Neural progenitor cell (in vitro differentiated cells): ENCODE measurements around the gene TEX2. TPM values are rescaled to one million over a fixed set of nuclear protein-coding genes. Genes with fewer than 3 reads are reported as not detected.

Source experiments
- DNase-seq: peaks from one replicate; pipeline ENCODE4 v3.0.0-alpha.2; 2016; ENCODE audit warnings: low spot score
- H2AFZ ChIP-seq: fragments of 200-600 bp; sonication (generic); replicated peaks from 2 replicates; pipeline ENCODE4 v1.6.1; 2016; ENCODE audit warnings: antibody characterized with exemption
- H3F3A ChIP-seq: fragments of 200-600 bp; sonication (generic); 2 replicates; pipeline ENCODE4 v1.6.1; 2016; ENCODE audit warnings: antibody characterized with exemption, low read depth
- H3K27ac ChIP-seq: fragments of 200-600 bp; sonication (generic); 2 replicates; pipeline ENCODE4 v1.5.1; 2016; ENCODE audit warnings: mild to moderate bottlenecking
- H3K27me3 ChIP-seq: fragments of 200-600 bp; sonication (generic); 2 replicates; pipeline ENCODE4 v1.6.1; 2016; ENCODE audit warnings: mild to moderate bottlenecking, moderate library complexity
- H3K36me3 ChIP-seq: fragments of 200-600 bp; sonication (generic); 2 replicates; pipeline ENCODE4 v1.5.1; 2016
- H3K4me1 ChIP-seq: fragments of 200-600 bp; sonication (generic); 2 replicates; pipeline ENCODE4 v1.6.1; 2016; ENCODE audit warnings: mixed run types
- H3K4me2 ChIP-seq: fragments of 200-600 bp; sonication (generic); 2 replicates; pipeline ENCODE4 v1.6.1; 2016
- H3K4me3 ChIP-seq: fragments of 200-600 bp; sonication (generic); 2 replicates; pipeline ENCODE4 v1.5.1; 2016
- H3K79me2 ChIP-seq: fragments of 200-600 bp; sonication (generic); 2 replicates; pipeline ENCODE4 v1.6.1; 2016; ENCODE audit warnings: low read depth
- H3K9ac ChIP-seq: fragments of 200-600 bp; sonication (generic); 2 replicates; pipeline ENCODE4 v1.6.1; 2016
- H3K9me3 ChIP-seq: fragments of 200-600 bp; sonication (generic); 2 replicates; pipeline ENCODE4 v1.5.1; 2016; ENCODE audit warnings: low read depth
- H4K20me1 ChIP-seq: fragments of 200-600 bp; sonication (generic); 2 replicates; pipeline ENCODE4 v1.6.1; 2016; ENCODE audit warnings: low read depth
- H3K27ac Mint-ChIP-seq: 3 replicates; pipeline ENCODE4 v1.8.0; 2021; ENCODE audit warnings: mixed read lengths
- H3K27me3 Mint-ChIP-seq: 2 replicates; pipeline ENCODE4 v1.8.0; 2022; ENCODE audit warnings: low read depth, mild to moderate bottlenecking, inconsistent platforms, moderate library complexity, mixed read lengths; ENCODE audit not compliant: insufficient read depth
- H3K36me3 Mint-ChIP-seq: 3 replicates; pipeline ENCODE4 v1.8.0; 2021; ENCODE audit warnings: mixed read lengths
- H3K4me1 Mint-ChIP-seq: 3 replicates; pipeline ENCODE4 v1.8.0; 2021; ENCODE audit warnings: mixed read lengths
- H3K4me3 Mint-ChIP-seq: 3 replicates; pipeline ENCODE4 v1.8.0; 2021; ENCODE audit warnings: mild to moderate bottlenecking, moderate library complexity, mixed read lengths
- H3K9me3 Mint-ChIP-seq: 3 replicates; pipeline ENCODE4 v1.8.0; 2020; ENCODE audit warnings: mixed read lengths
- CTCF ChIP-seq: fragments of 200-600 bp; sonication (generic); IDR thresholded peaks from 2 replicates; pipeline ENCODE4 v1.5.1; 2017; ENCODE audit warnings: antibody characterized with exemption, mild to moderate bottlenecking
- EZH2 ChIP-seq: fragments of 200-600 bp; sonication (generic); IDR thresholded peaks from 2 replicates; pipeline ENCODE4 v1.6.1; 2017; ENCODE audit warnings: antibody characterized with exemption, mild to moderate bottlenecking, moderate library complexity
- EZH2phosphoT487 ChIP-seq: fragments of 200-600 bp; sonication (generic); IDR thresholded peaks from 2 replicates; pipeline ENCODE4 v1.6.1; 2017; ENCODE audit warnings: antibody characterized with exemption
- total RNA-seq: library from RNA; depleted of rRNA; stranded (reverse); fragments of >200 nt; gene quantifications from 2 replicates; pipeline ENCODE4 v1.2.3, GENCODE V29; 2015; ENCODE audit warnings: low replicate concordance

Gene TEX2
- total RNA-seq, 1 donor from 2014 or later: 10.6 TPM

DNA sequence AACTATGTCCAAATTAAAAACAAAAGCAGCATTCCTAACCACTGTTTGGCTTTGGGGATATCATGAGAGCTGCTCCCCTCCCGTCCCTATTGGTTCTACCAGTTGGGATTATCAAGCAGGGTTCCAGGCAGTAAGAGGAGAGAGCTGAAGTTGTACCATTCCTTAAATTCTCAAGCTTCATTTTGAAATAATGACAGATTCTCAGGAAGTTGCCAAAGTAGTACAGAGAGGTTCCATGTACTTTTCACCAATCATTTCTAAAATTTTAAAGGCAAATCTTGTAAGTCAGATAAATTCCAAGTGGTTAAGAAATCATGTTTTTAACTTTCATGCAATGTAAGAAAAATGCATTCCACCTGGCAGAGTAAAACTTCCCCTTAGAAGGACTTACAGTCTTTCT, 36.9 kb downstream of the TEX2 start:
- Mint-ChIP-seq H3K36me3 (no peaks in the 10 kb centered on the region), H3K27ac (no peak overlapping the region), H3K4me1 (peaks cover 8% of the 10 kb centered on the region), H3K27me3 (no peaks in the 10 kb centered on the region), H3K4me3 (no peak overlapping the region), H3K9me3 (no peaks in the 10 kb centered on the region)
- Histone ChIP-seq H4K20me1 (no peaks in the 10 kb centered on the region), H3K9ac (no peak overlapping the region), H3K4me2 (no peak overlapping the region), H3K79me2 (peaks cover 44% of the 10 kb centered on the region), H3K4me1 (no peaks in the 10 kb centered on the region), H3F3A (no peaks in the 10 kb centered on the region), H3K36me3 (no peaks in the 10 kb centered on the region), H3K9me3 (no peaks in the 10 kb centered on the region), H3K4me3 (no peak overlapping the region), H3K27ac (no peak overlapping the region), H3K27me3 (no peaks in the 10 kb centered on the region), H2AFZ (no peak overlapping the region)
- no peak for TF ChIP-seq EZH2phosphoT487
- TF ChIP-seq CTCF: no peak
- TF ChIP-seq EZH2: no peak
- no peak for DNase-seq

GRCh38 chr17:64225410-64225809, 37.6 kb downstream of the TEX2 start:
- Mint-ChIP-seq H3K4me1 (peaks cover 8% of the 10 kb centered on the region), H3K27me3 (no peaks in the 10 kb centered on the region), H3K36me3 (peaks cover 3% of the 10 kb centered on the region), H3K9me3 (peaks cover 4% of the 10 kb centered on the region), H3K27ac (no peak overlapping the region), H3K4me3 (no peak overlapping the region)
- TF ChIP-seq EZH2 (no peak), CTCF (no peak), EZH2phosphoT487 (no peak)
- Histone ChIP-seq H3K4me3 (no peak overlapping the region), H3K4me1 (no peaks in the 10 kb centered on the region), H4K20me1 (no peaks in the 10 kb centered on the region), H3F3A (no peaks in the 10 kb centered on the region), H3K27me3 (no peaks in the 10 kb centered on the region), H3K27ac (no peak overlapping the region), H3K36me3 (no peaks in the 10 kb centered on the region), H3K9ac (no peak overlapping the region), H3K79me2 (peaks cover 50% of the 10 kb centered on the region), H3K4me2 (no peak overlapping the region), H2AFZ (no peak overlapping the region), H3K9me3 (no peaks in the 10 kb centered on the region)
- no peak for DNase-seq

- no peaks in the 10 kb centered on the region for H3F3A ChIP-seq
- H3K79me2 ChIP-seq: peaks cover 53% of the 10 kb centered on the region
- no peak overlapping the region for H3K9ac ChIP-seq
- no peak overlapping the region for H3K4me3 ChIP-seq
- no peak overlapping the region for H2AFZ ChIP-seq
- TF ChIP-seq EZH2phosphoT487 (no peak), EZH2 (no peak), CTCF (no peak)
- Mint-ChIP-seq H3K36me3 (peaks cover 3% of the 10 kb centered on the region), H3K4me1 (peaks cover 8% of the 10 kb centered on the region), H3K27ac (no peak overlapping the region), H3K27me3 (no peaks in the 10 kb centered on the region), H3K4me3 (no peak overlapping the region), H3K9me3 (peaks cover 4% of the 10 kb centered on the region)
- no peaks in the 10 kb centered on the region for H3K27me3 ChIP-seq
- DNase-seq: no peak
- H3K4me1 ChIP-seq: no peaks in the 10 kb centered on the region
- H4K20me1 ChIP-seq: no peaks in the 10 kb centered on the region
- H3K4me2 ChIP-seq: no peak overlapping the region
- H3K9me3 ChIP-seq: no peaks in the 10 kb centered on the region
- H3K36me3 ChIP-seq: no peaks in the 10 kb centered on the region
- no peak overlapping the region for H3K27ac ChIP-seq
Measured at GRCh38 chr17:64223931-64224629, 39.0 kb downstream of the TEX2 start.
